GM18526 (cell line): Measurements from ENCODE around the gene STUM.

ENCODE experiments used
- POLR2A ChIP-seq: IDR thresholded peaks from 3 replicates; pipeline ENCODE4 v1.6.1; 2011; ENCODE audit not compliant: insufficient read length; ENCODE audit errors: extremely low read depth

Gene STUM

DNA sequence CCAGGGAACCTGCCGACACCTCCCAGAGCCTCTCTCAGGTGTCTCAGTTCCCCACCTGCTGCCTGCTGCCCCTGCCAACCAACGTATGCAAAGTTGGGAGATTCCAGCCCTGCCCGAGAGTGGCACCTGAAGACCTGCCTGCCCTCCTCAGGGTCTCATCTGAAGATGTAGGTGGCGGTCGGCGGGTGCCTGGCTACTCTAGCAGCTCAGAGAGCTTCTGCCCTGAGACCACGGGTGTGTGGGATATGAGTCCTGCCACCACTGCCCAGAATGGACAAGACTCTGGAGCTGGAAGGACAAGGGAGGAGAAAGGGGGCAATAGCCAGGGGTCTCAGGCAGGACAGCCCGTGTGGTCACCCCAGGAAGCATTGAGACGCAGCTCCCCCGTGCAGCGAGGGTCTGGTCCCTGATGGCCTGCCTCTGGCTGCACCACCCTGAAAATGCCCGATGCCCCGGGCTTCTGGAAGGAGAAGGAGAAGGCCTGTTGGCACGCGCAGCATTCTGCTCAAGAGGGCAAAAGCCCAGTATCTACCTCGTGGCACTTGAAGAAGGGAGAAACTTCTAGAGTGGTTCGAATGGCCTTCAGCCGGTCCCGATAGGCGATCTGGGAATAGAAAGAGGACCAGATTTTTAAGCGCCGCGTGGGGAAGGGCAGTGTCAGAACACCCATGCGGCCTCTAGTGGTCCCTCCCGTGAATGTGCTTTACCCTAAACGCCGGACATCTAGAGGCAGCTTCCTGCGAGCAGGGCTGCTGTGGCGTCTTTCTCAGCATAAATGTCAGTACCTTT is 88.8 kb downstream of the STUM start:
- TF ChIP-seq POLR2A, result no peak

DNA sequence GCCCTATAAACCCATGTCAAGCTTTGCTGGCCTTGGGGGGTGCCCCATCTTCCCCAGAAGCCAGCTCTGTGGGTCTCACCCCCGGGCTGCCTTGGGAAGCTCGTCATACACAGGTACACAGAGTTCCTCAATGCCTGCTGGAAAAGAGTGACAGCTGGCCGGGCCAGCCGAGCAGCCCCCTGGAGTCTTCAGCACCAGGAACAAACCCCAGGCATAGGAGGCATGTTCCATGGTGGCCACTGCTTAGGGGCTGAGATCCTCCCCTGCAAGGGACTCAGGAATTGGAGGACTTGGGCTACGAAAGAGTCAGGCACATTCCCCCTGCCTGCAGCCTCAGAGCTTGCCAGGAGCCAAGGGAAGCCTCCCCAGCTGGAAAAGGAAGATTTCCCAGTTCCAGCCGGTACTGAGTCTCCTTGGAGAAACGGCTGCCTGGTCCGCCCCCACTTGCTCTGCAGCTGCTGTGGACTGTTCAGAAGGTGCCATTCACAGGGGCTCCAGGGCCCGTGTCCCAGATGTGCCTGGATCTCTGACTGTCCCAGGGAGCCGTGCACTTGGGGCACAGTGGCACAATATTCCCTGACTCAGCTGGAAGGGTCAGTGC is 89.5 kb downstream of the STUM start:
- no peak for TF ChIP-seq POLR2A

DNA sequence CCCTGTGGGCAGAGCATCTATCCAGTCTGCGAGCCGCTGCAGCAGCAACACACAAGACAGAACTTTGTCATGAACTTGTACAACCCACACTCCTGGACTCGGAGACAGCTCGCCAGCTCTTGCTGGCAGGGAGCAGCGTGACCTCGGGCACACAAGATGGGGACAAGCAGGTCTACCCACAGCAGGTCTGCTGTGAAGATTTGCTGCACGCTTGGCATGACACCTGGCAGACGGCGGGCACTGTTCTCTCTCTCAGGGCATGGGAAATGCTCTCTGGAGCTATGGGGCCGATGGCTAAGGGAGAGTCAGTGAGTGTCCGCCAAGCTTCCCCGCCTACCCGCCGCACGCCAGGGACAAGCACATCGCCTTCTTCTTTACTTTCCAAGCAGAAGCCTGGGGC is 90.0 kb downstream of the STUM start:
- TF ChIP-seq POLR2A, result no peak

- no peak for TF ChIP-seq POLR2A
Observed at GRCh38 chr1:226639631-226640061, 91.1 kb downstream of the STUM start.

DNA sequence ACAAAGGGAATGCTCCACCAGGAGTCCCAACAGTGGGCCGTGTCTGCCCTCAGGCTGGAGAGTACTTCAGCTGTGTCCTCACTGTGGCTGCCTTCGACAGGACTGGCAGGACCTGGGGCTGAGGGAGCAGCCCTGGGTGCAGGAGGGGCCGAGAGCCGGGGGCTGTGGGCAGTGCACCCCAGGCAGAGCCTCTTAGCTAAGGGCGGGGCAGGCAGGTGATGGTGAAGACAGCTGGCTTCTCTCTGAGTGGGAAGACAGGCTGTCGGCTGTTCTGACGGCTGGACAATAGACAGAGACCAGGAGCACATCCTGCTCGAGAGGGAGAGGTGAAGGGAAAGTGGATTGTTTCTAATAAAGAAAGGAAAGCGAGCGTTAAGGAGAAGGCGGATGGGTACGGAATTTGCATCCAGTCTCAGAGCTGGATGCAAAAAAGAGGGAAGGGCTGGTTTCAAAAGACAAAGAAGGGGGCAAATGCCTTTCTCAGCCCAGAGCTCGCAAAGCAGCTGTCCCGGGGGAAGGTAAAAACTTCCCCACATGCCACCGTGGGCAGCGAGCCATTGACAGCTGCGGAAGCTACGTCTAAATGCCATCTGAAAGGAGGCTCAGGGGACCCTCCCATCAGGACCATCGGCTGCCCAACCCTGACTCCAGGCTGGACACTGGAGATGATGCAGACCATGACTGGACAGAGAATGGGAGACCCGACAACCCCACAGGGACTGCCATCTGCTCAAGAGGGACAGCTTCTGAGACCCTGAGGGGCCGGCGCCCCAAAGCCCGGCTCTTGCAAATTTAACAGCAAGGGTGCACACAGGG is 92.0 kb downstream of the STUM start:
- no peak for TF ChIP-seq POLR2A

- no peak for TF ChIP-seq POLR2A
Observed at GRCh38 chr1:226641671-226642231, 93.2 kb downstream of the STUM start.

- TF ChIP-seq POLR2A, result no peak
Observed at GRCh38 chr1:226642421-226642820, 93.9 kb downstream of the STUM start.

GRCh38 chr1:226643177-226643576 is 94.6 kb downstream of the STUM start:
- TF ChIP-seq POLR2A, result no peak

DNA sequence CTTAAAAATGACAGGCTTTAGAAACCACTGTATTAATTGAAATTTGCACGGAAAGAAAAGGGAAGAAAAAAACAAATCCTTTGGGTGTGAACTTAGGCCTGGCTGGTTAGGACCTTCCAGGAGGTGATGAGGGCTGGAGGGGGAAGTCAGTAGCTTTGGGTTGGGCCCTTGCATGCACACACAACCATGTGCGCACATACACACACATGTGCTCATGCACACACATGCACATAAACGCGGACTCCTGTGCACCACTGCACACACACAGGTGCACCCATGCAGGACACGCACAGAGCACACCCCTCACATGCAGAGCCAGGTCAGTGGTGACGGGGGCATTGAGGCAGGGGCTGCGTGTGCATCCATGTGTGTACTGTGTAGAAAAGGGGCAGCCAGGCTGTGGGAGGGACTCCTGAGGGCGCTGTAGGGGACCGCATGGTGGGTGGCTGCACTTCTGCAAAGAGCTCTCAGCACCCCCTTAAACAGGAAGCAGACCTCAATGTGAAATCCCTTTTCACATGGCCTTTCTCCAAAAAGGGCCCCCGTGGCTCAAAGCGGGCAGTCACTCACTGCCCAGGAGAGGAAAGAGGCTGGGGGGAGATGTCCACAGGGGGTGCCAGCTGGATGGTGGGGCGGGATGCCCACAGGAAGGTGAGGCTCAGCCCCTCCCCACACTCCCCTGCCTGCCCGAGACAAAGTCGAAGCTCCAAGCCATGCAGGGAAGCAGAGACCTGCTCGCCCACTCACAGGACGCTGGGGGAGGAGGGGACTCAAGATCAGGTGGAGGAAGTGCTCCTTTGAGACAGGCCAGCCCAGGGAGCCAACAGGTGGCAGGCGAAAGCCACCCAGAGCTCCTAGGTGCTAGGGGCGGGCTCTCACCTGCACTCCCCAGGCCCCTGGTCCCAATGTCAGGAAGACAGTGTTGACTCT is 95.3 kb downstream of the STUM start:
- TF ChIP-seq POLR2A, result no peak

DNA sequence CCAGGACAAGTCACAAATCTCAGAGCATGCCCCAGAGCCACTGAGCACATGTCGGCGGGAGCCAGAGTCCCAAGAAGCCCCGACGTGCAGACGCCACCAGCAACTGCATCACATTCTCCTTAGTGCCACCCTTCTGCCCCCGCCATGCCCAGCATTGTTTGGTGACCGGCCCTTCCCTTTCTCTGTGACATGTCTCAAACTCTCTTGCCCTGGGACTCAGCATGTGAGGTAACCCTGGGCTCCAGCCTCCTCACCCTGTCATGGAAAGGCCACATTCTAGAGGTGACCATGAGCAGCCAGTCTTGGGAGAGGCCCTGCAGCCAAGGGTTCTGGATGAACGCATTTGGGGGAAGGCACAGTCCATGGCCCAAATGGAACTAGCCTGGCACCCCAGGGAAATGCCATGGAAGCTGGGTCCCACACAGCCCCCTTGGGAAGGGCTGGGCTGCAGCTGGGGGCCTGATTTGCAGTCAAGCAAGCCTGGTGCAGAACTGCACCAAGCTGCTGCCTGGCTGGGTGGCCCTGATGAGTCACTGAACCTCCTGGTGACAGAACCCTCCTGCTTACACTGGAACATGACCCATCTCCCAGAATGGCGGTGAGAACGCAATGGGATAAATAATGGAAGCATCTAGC is 96.1 kb downstream of the STUM start:
- no peak for TF ChIP-seq POLR2A

DNA sequence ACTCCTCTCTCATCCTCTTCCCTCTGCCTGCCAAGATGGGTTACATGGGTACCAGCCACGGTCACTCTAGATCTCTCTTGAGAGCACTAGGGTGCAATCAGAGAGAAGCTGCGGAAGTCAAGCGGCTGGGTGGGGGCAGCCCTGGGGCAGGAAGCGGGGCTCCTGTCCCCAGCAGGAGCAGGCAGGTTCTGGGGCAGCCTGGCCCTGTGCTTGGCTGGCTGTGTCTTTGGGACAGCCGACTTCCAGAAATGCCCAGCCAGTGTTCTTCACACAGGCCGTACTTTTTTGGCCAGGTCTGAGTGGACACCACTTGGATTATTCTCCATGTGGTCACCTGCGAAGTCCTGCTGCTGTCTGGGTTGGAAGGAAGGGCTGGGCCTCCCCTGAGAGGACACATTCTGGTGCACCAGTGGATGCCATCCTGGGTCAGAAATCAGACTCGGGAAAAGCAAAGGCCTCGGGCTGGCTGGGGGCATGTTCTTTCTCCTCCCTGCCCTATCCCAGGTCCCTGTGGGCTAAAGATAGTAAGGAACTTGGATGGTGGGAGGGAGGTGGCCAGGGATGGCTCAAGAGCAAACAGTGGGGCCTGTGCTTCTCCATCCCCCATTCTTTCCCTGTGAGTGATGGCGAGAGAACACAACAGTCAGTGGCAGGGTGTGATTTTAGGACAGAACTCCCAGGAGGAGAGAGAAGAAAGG is 96.9 kb downstream of the STUM start:
- TF ChIP-seq POLR2A, result no peak

DNA sequence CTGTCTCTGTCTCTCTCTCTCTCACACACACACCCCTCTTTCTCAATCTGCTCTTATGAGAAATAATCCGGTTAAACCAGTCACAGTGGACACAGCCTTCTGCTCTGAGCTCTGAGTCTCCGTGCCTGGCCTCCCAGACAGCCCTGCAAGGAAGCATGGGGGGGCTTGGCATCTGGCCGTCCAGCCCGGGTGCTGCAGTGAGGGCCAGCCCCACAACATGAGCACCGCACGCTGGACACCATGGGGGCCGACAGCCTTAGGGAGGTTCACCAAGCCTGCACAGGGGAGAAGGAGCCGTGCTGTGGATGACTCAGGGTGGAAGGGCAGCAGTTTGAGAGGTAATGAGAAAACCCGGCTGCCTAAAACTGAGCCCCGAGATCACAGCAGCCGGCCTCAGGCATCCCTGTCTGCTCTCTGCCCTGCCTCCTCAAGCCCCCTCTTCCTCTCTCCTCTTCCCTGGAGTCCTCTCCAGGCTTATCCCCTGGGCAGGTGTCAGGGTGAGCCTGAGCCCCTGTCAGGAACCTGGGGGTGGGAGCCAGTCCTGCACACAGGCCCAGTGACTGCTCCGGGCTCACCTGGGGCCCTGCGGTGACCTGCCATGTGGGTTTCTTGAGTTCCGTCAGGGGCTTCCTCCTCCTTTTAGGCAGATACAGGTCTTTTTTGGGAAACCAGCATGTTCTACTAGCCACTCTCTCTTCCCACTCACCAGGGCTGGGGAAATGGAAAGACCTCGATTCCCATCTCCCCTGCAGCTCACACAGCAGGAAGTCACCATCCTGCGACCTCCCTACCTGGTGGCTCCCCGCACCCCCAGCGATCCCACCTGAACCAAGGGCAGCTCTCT is 97.7 kb downstream of the STUM start:
- no peak for TF ChIP-seq POLR2A
